VCaP (cell line): ENCODE measurements around the gene NLGN4Y.

Source experiments
- H3K27ac ChIP-seq: fragments of 450-650 bp; 2 replicates; pipeline ENCODE4 v1.5.1; 2017
- CTCF ChIP-seq: fragments of 450-650 bp; conservative IDR thresholded peaks from 2 replicates; pipeline ENCODE4 v1.5.1; 2017; ENCODE audit warnings: mild to moderate bottlenecking, moderate library complexity

NLGN4Y gene

GRCh38 chrY:14524272-14525231 is at the start of gene NLGN4Y:
Gene NLGN4Y (plus strand): TSS chrY:14524529. CDS start chrY:14622120, 97,591 bp downstream.
- H3K27ac ChIP-seq: peak within 1 kb of the TSS; percentile 74
- TF ChIP-seq CTCF: no peak; the same call in 1 of the 2 replicates

- TF ChIP-seq CTCF: no peak
- no peak overlapping the region for H3K27ac ChIP-seq
These were observed 38.4 kb upstream of the NLGN4Y start for GRCh38 chrY:14485935-14486334.

- H3K27ac ChIP-seq: no peak overlapping the region
- no peak for TF ChIP-seq CTCF
These were observed 34.1 kb upstream of the NLGN4Y start for GRCh38 chrY:14490226-14490625.

- no peak overlapping the region for H3K27ac ChIP-seq
- no peak for TF ChIP-seq CTCF
These were observed 26.3 kb upstream of the NLGN4Y start for GRCh38 chrY:14498071-14498470.

GRCh38 chrY:14504592-14504991 is 19.7 kb upstream of the NLGN4Y start:
- no peak overlapping the region for H3K27ac ChIP-seq
- no peak for TF ChIP-seq CTCF

GRCh38 chrY:14522379-14522950 is 1.9 kb upstream of the NLGN4Y start:
- no peak overlapping the region for H3K27ac ChIP-seq
- TF ChIP-seq CTCF: no peak

GRCh38 chrY:14523491-14524271 is 648 bp upstream of the NLGN4Y start:
- no peak for TF ChIP-seq CTCF
- peak overlapping the region; percentile 74; the same call in 1 of the 2 replicates for H3K27ac ChIP-seq
